ENCODE measurements around the gene RETREG2. TPM values are rescaled to one million over a fixed set of nuclear protein-coding genes. Genes with fewer than 3 reads are reported as not detected.

RETREG2 gene
- total RNA-seq, 2 donors from 2014 or later: 78.4 to 81.4 TPM

DNA sequence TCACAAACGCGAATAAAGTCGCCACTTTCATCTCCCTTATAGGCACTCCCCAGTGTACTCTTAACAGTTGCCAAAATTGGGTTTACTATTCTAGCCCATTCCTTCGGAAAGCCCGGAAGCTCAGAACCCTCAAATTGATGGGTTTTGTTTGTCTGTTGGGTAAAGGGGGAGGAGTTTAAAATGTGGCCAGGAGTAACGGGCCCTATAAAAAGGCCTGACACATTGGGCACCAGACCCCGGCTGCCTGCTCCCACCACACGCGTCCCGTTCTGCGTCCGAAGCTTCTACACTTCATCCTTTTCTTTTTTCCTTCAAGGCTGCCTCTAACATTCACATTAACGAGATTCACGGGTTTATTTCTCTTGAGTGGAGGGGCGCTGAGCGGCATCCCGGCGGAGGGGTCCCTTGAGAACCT, 18.3 kb upstream of the RETREG2 start:
- no peak for ATAC-seq
- Mint-ChIP-seq H3K27ac (peak overlapping the region; percentile 90), H3K4me3 (peak overlapping the region; percentile 93), H3K4me1 (peaks cover 33% of the 10 kb centered on the region), H3K27me3 (no peaks in the 10 kb centered on the region), H3K36me3 (ENCODE audit: low read depth) (peaks cover 4% of the 10 kb centered on the region)
- no peak for DNase-seq
- H3K9me3 ChIP-seq (ENCODE audit: control insufficient read depth, low read length, poor library complexity, severe bottlenecking): no peaks in the 10 kb centered on the region

- H3K4me3 Mint-ChIP-seq: peak within 1 kb of the TSS; percentile 93
- peaks cover 4% of the 10 kb centered on the region for H3K36me3 Mint-ChIP-seq (ENCODE audit: low read depth)
- DNase-seq: peak; percentile 82 to 90 (median 84)
- no peaks in the 10 kb centered on the region for H3K9me3 ChIP-seq (ENCODE audit: control insufficient read depth, low read length, poor library complexity, severe bottlenecking)
- no peaks in the 10 kb centered on the region for H3K27me3 Mint-ChIP-seq
- peak; percentile 90 for ATAC-seq
- H3K4me1 Mint-ChIP-seq: peaks cover 33% of the 10 kb centered on the region
- peak within 1 kb of the TSS; percentile 90 for H3K27ac Mint-ChIP-seq
These were observed 17.7 kb upstream of the RETREG2 start, which contains the start of gene NHEJ1 for GRCh38 chr2:219160186-219161017. NHEJ1 (minus strand) TSS chr2:219160815; CDS start chr2:219158362, 2,453 bp downstream.

GRCh38 chr2:219161097-219161496, 17.0 kb upstream of the RETREG2 start:
- no peak for DNase-seq
- Mint-ChIP-seq H3K27ac (peak overlapping the region; percentile 90), H3K27me3 (no peaks in the 10 kb centered on the region), H3K4me3 (peak overlapping the region; percentile 93), H3K36me3 (ENCODE audit: low read depth) (peaks cover 4% of the 10 kb centered on the region), H3K4me1 (peaks cover 33% of the 10 kb centered on the region)
- no peaks in the 10 kb centered on the region for H3K9me3 ChIP-seq (ENCODE audit: control insufficient read depth, low read length, poor library complexity, severe bottlenecking)
- ATAC-seq: no peak

DNA sequence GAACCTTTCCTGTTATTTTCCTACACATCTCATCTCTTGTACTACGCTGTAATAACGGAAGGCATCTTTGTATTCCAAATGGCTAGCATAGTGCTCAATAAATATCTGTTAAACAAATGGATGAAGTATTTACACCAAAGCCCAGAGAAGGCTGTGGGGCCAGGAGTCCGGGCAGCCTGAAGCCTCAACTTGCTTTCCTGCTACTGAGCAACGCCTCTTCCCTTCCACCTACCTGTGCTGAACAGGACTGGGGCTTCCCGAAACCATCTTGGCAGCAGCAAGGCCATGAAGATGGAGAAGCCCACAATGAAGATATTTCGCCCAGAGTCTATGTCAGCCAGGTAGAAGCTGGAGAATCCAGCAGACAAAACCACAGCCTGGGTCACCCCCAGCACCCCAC, 14.9 kb upstream of the RETREG2 start:
- no peak overlapping the region for H3K27ac Mint-ChIP-seq
- H3K4me1 Mint-ChIP-seq: peaks cover 30% of the 10 kb centered on the region
- ATAC-seq (no peak), DNase-seq (no peak)
- H3K27me3 Mint-ChIP-seq: no peaks in the 10 kb centered on the region
- H3K4me3 Mint-ChIP-seq: no peak overlapping the region
- H3K36me3 Mint-ChIP-seq (ENCODE audit: low read depth): no peaks in the 10 kb centered on the region
- no peaks in the 10 kb centered on the region for H3K9me3 ChIP-seq (ENCODE audit: control insufficient read depth, low read length, poor library complexity, severe bottlenecking)

DNA sequence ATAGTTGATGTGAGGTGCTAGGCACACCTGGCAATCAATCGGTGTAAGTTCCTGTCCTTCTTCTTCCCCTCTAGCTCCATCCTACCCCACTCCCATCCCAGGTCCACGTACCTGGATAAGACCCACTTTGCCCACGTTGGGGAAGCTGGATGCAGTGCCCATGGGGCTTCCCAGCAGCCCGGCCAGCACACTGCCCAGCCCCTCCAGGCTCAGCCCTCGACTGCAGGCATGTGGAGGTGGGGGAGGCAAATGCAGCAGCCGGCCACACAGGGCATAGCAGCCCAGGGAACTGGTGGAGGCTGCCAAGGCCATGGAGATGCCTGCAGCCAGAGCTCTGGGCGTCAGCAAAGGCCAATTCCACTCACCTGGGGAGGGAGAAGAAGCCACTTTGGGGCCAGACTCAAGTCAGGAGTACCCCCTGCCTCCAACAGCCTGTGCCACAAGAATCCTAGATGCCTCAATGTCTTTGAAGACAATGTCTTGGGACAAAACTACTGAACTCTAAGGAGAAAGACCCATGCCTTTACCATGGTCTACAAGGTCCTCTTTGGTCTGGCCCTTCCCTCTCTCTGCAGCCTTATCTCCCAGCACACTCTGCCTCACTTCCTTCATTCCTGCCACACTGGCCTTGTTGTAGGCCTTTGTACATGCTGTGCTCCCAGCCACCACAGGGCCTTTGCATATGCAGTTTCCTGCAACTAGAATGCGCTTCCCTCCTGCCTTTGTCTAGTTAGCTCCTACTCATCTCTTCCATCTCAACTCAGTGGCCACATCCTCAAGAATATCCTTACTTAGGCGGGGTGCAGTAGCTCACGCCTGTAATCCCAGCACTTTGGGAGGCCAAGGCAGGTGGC, 12.8 kb upstream of the RETREG2 start:
- ATAC-seq (no peak), DNase-seq (no peak)
- H3K27ac Mint-ChIP-seq: no peak overlapping the region
- H3K27me3 Mint-ChIP-seq: no peaks in the 10 kb centered on the region
- H3K36me3 Mint-ChIP-seq (ENCODE audit: low read depth): no peaks in the 10 kb centered on the region
- peaks cover 18% of the 10 kb centered on the region for H3K4me1 Mint-ChIP-seq
- H3K4me3 Mint-ChIP-seq: no peak overlapping the region
- H3K9me3 ChIP-seq (ENCODE audit: control insufficient read depth, low read length, poor library complexity, severe bottlenecking): no peaks in the 10 kb centered on the region

DNA sequence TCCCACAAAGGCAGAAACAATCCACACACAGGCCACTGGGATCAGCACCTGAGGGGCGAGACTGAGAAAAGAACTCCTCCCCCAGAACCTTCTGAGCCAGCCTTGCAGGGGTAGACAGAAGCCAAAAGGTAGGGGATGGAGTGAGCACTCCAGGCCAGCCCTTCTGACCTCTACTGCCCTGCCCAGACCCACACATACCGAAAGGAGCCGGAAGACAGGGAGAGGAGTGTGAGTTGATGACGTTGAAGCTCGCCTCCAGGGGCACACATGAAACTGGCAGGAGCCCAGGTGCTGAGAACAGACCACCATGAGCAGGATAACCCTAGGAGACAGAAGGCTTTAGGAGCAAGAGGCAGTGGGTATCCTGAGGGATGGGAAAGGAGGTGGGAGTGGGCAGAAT, 10.1 kb upstream of the RETREG2 start:
- H3K27me3 Mint-ChIP-seq: no peaks in the 10 kb centered on the region
- H3K36me3 Mint-ChIP-seq (ENCODE audit: low read depth): no peaks in the 10 kb centered on the region
- H3K4me3 Mint-ChIP-seq: no peak overlapping the region
- ATAC-seq (no peak), DNase-seq (no peak)
- no peak overlapping the region for H3K27ac Mint-ChIP-seq
- peaks cover 14% of the 10 kb centered on the region for H3K4me1 Mint-ChIP-seq
- H3K9me3 ChIP-seq (ENCODE audit: control insufficient read depth, low read length, poor library complexity, severe bottlenecking): no peaks in the 10 kb centered on the region

DNA sequence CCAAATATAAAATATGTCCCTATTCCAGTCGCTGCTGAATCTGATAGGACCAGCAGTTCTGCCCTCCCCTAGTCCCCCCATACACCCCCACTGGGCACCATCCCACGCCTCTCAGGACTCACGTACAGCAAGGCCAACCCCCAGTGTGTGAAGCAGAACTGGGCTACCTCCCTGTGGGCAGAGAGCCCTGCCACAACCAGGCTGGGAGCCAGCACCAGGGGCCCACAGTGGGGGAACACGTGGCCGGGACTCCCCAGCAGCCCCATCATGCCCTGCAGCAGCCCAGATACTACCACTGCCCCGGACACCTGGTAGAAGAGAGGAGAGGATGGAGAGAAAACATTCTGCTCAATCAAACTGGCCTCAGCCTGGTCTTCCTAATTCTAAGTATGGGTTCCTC, 9.5 kb upstream of the RETREG2 start:
- H3K27ac Mint-ChIP-seq: no peak overlapping the region
- no peaks in the 10 kb centered on the region for H3K9me3 ChIP-seq (ENCODE audit: control insufficient read depth, low read length, poor library complexity, severe bottlenecking)
- peaks cover 13% of the 10 kb centered on the region for H3K4me1 Mint-ChIP-seq
- H3K4me3 Mint-ChIP-seq: no peak overlapping the region
- DNase-seq: no peak
- H3K27me3 Mint-ChIP-seq: no peaks in the 10 kb centered on the region
- no peaks in the 10 kb centered on the region for H3K36me3 Mint-ChIP-seq (ENCODE audit: low read depth)
- no peak for ATAC-seq

DNA sequence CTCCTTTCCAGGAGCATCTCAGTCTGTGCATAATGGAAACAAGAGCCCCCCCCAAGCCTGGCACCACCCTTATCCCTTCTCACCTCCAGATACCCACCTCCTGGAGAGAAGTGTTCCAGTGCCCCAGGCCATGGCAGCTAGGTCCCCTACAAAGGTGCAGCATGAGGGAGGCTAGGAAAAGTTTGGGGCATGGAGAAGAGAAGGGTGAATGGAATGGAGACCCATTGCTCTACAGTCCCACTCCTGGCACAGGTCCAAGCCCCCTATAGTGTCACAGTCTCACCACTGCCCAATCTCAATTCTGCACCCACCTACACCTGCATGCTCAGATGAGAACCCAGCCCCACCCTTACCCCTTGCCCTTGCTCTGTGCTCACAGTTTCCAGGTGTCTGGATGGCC, 9.1 kb upstream of the RETREG2 start:
- Mint-ChIP-seq H3K4me1 (peaks cover 13% of the 10 kb centered on the region), H3K4me3 (no peak overlapping the region), H3K27ac (no peak overlapping the region), H3K27me3 (no peaks in the 10 kb centered on the region), H3K36me3 (ENCODE audit: low read depth) (peaks cover under 1% of the 10 kb centered on the region)
- no peaks in the 10 kb centered on the region for H3K9me3 ChIP-seq (ENCODE audit: control insufficient read depth, low read length, poor library complexity, severe bottlenecking)
- no peak for ATAC-seq
- no peak for DNase-seq

GRCh38 chr2:219169930-219170654, 8.0 kb upstream of the RETREG2 start, which contains the start of gene SLC23A3:
SLC23A3 (minus strand) TSS chr2:219170029; CDS start chr2:219169984, 45 bp downstream.
- no peak within 1 kb of the TSS for H3K4me3 Mint-ChIP-seq
- H3K36me3 Mint-ChIP-seq (ENCODE audit: low read depth): peaks cover 7% of the 10 kb centered on the region
- DNase-seq (no peak), ATAC-seq (no peak)
- peak within 1 kb of the TSS; percentile 11 for H3K27ac Mint-ChIP-seq
- peaks cover 20% of the 10 kb centered on the region for H3K4me1 Mint-ChIP-seq
- H3K27me3 Mint-ChIP-seq: no peaks in the 10 kb centered on the region
- no peaks in the 10 kb centered on the region for H3K9me3 ChIP-seq (ENCODE audit: control insufficient read depth, low read length, poor library complexity, severe bottlenecking)

DNA sequence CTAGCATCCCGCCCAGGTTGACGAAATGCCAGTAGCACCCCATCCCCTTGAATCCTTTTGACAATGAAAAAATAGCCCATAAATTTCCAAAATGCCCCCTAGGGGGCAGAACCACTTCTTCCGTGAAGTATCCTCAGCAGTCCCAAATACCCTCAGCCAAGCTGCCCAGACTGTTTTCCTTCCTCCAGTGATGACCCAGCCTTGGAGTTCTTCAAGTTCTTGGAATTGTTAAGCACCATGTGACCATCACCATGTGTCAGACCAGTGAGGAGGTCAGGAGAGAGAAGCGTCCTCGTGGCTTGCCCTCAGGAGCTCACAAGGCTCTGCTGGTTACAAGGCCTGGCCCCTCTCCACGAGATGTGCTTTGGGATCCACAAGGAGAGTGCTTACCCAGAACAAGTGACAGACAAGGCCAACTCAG, 6.8 kb upstream of the RETREG2 start:
- Mint-ChIP-seq H3K27ac (no peak overlapping the region), H3K36me3 (ENCODE audit: low read depth) (peaks cover 7% of the 10 kb centered on the region), H3K27me3 (no peaks in the 10 kb centered on the region), H3K4me1 (peaks cover 26% of the 10 kb centered on the region), H3K4me3 (peak overlapping the region; percentile 47)
- ATAC-seq: peak; percentile 66
- H3K9me3 ChIP-seq (ENCODE audit: control insufficient read depth, low read length, poor library complexity, severe bottlenecking): no peaks in the 10 kb centered on the region
- DNase-seq: peak in 1 of 3 donors; percentile 15

DNA sequence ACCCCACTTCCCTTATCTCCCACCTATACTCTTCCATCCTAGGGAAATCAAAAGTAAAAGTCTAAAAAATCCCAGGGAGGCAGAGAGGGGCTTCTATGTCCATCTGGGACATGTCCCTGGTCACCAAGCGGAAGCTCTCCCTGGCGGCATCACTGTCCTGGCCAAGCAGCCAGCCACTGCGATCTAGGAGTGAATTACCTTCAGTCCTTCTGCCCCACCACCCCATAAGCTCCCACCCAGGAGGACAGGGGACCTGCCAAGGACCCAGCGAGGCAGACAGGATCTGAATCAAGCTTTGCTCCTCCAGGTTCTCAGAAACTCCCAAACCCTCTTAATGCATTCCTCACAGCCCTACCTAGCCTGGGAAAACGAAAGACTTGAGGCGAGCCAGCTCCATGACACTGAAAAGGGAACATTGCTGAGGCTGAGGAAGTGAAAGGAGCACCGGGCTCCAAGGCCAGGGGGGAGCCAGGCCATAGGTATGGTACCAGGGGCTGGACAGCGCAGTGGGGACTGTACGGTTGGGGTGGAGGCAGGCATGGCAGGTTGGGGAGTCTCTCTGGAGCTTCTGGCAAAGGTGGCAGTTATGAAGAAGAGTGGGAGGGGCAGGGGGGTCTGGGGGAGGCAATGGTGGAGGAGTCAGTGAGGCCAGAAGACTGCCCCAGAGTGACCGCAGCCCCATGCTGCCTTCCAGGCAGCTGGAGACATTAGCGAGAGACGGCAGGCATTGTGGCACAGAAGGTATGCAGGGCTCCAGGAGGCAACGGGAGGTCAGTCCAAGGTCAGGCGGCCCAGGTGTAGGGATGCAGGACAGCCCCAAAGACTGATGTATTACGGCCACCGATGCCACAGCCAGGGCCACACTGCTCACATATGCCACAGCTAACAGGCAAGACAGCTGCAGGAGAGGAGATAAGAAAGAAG, 5.6 kb upstream of the RETREG2 start:
- Mint-ChIP-seq H3K27ac (peak overlapping the region; percentile 45), H3K4me3 (no peak overlapping the region), H3K27me3 (no peaks in the 10 kb centered on the region), H3K36me3 (ENCODE audit: low read depth) (peaks cover 7% of the 10 kb centered on the region), H3K4me1 (peaks cover 31% of the 10 kb centered on the region)
- DNase-seq (no peak), ATAC-seq (no peak)
- H3K9me3 ChIP-seq (ENCODE audit: control insufficient read depth, low read length, poor library complexity, severe bottlenecking): no peaks in the 10 kb centered on the region

DNA sequence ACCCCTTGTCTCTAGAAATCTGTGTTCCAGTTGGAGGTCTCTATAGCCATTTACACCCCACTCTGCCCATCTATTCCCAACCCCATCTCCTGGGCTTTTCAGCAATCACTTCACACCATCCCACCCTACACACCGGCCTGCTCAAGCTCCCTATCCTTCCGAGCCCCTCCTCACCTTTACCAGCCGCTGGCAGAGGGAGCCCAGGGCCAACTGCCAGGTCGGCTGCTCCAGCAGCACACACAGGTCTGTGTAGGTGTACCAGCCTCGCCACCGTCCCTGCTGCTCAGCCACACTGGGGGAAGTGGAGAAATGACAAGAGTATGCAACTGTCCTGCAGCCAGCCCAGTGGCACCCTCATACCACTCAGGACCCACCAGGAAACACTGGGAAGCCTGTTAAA, 4.9 kb upstream of the RETREG2 start:
- peaks cover 7% of the 10 kb centered on the region for H3K36me3 Mint-ChIP-seq (ENCODE audit: low read depth)
- H3K4me1 Mint-ChIP-seq: peaks cover 31% of the 10 kb centered on the region
- DNase-seq (no peak), ATAC-seq (no peak)
- no peaks in the 10 kb centered on the region for H3K9me3 ChIP-seq (ENCODE audit: control insufficient read depth, low read length, poor library complexity, severe bottlenecking)
- H3K27me3 Mint-ChIP-seq: no peaks in the 10 kb centered on the region
- H3K27ac Mint-ChIP-seq: peak overlapping the region; percentile 45
- no peak overlapping the region for H3K4me3 Mint-ChIP-seq
